Kidney capillary endothelial cell (primary cell): ENCODE data around the gene IFNK.
A peak's percentile ranks its signal among the peaks of the same experiment; 100 is the strongest.

Experiments used
- DNase-seq: peaks from one replicate; pipeline ENCODE4 v3.0.0-alpha.2; 2018; ENCODE audit warnings: low spot score

IFNK gene

DNA sequence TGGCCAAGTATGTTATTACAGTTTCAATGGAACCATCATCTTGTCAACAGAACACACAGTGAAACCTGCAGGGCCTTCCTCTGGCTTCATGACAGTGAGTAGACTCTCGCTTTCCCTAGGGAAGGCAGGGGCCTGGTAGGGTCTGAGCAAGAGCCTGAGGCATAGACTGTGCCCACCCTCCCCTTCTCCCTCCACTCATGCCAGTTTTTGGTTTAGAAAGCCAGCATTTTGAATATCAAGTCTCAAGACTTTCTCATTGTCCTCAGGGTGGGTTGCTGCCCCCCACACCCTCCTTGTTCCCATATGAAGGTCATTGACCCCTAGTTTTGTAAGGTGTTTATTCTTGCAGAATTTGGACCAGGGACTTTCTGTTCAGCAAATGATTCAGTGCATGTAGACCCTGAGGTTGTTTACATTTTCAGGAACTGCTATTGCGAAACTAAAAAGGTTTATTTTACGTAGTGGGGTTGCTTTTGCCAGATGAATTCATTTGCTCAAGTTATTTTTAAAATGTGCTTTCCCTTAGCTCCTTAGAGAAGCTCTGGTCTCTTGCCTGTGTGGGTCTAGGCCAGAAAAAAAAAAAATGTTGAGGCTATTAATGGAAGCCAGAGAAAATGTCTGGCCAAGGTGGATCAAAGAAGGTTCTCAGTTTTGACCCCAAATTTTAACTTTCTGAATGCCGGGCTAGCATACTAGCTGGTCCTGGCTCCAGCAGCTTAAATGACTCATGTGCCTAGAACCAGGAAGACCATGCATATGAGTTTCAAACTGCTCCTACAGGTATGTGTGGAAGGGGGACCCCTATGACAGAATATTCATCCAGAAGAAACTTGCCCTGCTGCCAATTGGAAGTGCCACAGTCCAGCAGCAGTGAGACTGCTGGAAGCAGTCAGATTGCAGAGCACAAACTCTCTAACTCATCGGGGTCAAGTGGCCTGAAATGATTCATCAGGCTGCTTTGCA, 15.7 kb downstream of the IFNK start:
- DNase-seq = no peak

DNA sequence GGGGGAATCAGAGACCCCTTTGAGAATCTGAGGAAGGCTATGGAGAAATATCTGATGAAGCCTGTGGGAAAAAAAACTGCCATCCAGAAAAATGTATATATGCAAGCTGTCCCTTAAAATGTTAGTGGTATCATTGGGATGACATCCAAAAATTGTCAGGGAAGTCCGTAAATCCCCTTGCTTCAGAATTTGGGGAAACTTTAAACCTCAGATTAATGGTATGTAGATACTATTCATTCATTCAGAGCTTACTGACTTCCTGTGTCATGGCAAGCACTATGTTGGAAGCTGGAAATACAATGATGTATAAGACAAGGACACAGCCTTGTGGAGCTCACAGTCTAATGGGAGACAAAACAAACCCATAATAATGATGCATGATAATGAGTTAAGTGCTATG, 16.4 kb downstream of the IFNK start:
- no peak for DNase-seq

DNA sequence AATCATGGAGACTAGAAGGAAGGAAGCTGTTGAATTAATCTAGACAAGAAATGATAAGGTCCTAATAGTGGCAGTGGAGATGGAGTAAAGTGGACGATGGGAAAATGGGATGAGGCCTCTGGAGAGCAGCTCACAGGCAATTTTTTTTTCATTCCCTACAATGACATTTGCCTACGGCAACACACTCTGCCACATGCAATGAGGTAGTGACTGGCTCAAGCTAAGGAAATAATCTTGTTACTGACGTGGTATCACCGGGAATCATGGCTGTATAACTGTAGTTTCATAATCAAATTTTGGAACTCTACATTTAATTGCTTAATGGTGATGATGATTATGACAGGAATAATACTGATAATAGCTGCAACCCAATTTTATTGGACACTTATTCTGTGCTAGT, 17.6 kb downstream of the IFNK start:
- DNase-seq = no peak

DNA sequence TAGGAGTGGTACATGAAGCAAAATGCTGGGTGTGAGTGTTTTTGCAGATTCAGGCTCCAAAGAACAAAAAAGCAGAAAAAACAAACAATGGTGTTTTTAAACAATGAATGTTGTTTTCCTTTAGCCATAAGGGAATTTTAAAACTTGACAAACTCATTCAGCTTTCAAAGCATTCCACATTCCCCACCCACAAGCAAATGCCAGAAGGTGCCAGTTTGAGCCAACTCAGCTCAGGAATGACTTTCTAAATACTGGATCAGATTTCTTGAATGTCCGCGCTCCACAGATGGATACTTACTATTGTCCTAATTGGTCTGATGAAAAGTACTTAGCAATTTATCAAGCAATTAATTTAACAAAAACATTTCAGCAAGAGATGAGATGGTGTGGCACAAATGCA, 18.4 kb downstream of the IFNK start:
- no peak for DNase-seq

DNA sequence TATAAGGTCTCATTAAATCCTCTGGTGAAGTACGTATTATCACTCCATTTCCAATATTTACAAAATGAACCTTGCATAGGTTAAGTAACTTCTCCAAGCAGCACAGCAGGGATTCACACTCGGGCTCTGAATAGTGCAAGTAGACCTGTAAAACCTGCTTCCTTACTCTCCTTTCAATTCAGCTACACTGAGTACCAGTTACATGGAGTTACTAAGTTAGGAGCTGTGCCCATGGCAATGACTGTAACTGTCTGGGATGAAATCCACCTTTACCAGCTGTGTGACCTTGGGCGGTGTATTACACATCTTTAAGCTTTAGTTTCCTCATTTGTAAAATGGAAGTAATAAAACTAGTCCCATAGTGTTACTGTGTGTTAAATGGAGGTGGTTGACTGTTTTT, 21.4 kb downstream of the IFNK start:
- no peak for DNase-seq

DNA sequence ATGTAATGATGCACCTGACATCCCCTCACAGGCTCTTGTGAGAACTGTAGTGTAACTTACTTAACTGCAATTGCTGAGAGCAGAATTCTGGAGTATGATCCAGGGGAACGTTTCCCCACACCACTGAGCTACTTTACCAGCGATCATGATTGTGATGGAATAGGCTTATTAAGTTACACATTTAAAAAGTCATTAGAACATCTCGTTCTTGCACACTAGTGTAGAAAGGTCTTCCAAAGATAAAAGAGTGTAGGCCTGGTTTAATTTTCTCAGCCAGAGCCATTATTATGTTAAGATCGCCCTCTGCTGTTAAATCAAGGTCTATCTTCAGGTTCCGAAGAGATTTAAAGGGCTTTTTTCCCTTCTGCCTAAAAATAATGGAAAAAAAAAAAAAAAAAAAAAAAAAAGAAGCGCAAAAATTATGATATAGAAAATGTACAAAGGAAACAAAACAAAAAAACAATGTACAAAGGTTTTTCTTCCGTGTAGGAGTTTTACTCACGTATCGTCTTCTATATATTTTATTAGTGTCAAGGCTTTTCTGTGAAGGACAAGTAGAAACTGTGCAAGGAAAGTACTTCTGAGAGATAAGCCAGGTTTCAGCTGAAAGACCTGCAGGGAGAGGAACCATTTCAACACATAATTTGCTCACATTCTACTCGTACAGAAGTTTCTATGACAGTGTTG, 24.1 kb downstream of the IFNK start:
- peak; percentile 17 for DNase-seq

DNA sequence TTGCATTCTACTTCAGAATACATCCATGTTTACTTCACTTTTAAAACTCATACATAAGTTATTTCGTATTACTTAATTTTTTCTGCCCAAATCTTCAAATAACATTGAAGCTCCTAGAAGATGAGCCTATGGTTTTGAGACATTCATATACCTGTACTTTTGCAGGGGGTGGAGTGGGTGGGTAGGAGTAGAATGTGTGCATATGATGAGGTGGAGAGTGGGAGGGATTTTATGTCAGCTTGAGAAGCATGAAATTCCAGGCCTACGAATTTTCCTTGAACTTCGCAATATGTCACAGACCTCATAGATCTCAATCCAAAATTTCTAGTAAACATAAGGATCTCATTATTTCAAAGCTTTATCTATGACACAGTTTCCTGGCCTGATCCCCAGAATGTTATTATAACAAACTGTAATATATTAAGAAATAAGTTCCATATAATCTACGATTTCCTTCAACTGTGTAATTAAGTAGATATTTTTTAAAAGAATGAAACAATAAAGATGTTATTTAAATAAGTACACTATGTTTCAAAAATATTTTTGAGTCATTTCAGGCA, 25.2 kb downstream of the IFNK start:
- no peak for DNase-seq

DNA sequence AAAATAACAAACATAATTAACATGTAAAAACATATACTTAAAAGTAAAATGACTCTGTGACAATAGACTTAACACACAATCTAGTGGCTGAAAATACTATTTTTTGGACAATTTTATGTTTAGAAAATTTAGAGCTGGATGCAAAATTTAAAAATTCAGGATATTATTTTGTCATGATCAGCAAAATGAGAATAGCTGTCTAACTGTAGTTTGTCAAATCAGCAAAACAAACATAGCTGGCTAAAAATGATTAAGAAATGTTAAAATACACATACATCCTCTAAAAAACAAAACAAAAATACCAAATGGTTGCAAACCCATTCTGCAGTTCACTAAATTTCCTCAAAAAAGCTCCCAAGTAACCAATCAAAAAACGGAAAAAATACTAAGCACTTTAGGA, 30.6 kb downstream of the IFNK start:
- DNase-seq = no peak

DNA sequence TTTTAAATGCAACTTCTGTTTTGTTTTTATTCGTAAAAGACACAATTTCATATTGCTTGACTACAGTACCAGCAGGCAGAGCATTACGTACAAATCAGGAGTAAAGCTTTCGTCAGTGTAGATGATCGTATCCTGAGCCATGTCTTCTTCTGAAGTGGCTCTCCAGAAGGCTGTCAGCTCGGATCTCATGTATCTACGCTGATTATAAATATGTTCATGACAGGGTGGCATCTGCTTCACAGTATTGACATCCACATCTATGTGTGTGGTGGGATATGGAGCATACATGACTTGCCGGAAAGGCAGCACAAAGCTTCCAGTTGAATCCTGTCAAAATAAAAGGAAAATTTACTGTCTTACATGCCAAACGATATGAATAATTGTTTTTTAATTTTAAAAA, 32.4 kb downstream of the IFNK start:
- DNase-seq = no peak

DNA sequence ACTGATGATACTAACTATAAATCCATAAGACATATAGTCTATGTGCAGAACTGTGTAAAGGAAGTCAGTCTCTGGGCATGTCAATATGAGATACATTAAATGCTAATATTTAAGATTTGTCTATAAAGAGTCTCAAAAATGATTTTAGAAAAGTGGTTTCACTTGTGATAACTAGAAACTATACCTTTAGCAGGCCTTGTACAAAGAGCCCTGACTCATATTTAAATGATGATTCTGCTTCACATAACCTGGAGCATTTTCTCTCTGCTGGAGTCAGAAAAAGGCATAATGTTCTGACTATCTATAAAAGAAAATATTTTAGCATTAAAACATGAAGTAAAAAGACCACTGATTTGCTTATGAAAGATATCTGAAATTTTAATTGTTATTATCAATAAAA, 34.2 kb downstream of the IFNK start:
- DNase-seq = no peak

DNA sequence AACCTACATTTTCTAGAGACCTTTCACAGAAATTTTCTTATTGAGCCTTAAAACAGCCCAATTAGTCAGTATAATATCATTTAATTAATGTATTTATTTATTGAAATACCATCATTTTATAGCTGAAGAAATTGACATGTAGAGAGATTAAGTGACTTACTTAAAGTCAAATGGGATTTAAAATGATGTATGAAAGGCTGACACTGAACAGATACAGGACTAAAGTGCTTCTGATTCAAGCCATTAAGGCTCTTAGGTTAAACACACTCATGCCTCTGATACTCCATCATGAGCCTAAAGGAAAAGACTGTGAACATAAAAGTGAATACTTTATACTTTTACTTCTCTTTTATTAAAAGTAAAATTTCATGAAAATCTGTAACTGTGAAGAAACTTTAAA, 36.4 kb downstream of the IFNK start:
- no peak for DNase-seq

DNA sequence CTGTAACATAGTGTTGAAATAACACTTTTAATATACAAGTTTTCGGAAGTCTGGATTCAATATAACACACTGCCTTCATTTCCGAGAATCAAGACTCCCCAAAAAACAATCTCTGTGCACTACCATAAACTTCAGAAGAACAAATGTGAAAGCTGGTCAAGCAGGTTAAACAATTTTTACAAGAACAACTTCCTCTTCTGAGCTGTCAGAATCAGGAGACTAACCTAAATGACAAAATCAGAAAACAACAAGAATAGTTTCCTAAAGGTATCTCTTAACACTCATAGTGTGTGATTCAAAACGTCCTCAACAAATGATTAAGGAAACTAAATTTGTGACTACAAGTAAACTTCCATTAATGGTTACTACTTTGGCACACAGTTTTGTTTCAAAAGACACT, 37.6 kb downstream of the IFNK start:
- DNase-seq = no peak

DNA sequence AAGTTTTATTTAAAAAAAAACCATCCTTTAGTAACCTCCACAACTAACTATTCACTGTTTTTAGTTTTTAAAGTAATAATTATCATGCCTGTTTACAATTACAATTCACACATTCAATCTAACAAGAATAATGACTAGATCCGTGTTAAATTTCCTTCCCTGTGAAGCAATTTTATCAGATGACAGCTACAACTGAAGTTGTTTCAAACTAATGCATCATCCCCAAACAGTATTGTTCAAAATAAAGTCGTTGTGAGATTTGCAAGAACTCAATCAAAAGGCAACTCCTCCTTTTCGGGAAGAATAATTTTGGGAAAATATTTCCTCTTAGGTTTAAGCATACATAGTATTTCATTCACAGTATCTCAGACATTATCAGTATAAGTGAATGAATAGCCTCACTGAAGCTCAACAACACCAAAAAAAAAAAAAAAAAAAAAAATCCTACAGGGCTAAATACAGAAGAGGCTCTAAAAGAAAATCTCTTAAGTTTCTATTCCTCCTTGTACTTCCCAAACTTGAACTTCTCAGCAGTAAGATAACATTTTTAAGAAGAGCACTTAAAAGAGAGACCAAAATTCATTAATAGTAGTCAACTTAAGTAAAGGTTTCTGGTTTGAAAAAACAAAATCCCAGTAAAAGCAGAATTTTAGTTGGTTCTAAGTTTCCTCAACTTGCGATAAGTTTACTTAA, 39.8 kb downstream of the IFNK start:
- no peak for DNase-seq

DNA sequence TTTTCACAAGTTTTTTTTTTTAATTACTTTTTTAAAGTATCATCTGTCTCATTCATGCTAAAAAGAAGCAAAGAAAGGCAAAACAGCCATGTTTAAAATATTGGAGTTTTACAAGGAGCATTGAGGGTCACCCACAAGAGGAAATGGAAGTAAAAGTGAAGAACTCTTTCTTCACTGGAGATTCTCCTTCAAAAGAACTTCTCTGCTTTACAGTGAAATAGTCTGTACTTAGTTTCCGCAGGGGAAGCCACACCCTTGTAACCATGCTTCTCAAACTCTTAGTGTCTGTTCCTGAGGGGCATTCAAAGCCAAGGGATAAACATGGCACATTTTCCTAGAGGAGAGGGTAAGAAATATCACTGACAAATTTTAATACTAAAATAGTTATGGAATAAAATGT, 40.6 kb downstream of the IFNK start:
- DNase-seq = no peak

DNA sequence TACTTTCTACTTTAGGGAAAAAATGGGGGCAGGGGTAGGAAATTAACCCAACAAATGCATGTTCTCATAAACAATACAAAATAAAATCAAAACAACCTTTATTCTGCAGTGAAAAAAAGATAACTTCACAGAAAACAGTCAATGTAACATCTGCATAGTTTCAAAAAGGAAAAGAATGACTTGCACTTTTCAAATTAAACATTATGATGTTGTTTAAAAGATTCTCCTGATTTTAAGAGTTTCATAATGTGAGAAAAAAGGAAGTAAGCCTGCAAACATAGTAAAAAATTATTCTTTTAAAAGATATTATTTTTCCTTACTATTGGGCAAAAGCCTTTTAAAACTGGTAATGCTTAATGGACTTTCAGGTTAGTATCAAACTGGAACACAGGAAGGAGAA, 41.6 kb downstream of the IFNK start:
- DNase-seq = no peak

DNA sequence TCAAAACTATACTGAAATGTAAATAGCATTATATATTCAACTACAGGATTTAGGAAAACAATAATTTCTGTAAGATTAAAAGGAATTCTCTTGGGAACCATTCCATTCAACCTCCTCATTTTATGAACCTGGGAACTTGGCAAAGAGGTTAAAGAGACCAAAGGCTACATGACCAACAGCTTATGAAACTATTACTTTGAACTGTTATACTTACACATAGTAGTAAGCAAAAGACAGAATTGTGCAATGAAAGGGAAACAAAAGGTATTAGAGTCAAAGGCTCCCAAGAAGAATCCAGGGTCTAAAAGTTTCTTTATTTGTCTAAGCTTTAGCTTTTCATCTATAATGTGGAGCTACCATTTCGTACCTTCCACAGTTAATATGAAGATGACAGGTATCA, 42.0 kb downstream of the IFNK start:
- DNase-seq = no peak

DNA sequence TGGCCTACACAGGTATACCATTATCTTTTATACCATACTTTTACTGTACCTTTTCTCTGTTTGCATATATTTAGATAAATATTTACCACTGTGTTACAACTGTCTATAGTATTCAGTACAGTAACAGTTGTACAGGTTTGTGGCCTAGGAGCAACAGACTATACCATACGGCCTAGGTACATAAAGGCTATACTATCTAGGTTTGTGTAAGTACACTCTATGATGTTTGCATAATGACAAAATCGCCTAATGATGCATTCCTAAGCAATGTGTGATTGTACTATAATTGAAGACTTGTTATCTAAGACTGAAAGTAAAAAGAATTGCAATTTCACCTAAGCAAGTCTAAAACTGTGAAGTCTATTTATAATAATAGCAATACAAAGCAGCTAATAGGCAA, 45.3 kb downstream of the IFNK start:
- DNase-seq = no peak

DNA sequence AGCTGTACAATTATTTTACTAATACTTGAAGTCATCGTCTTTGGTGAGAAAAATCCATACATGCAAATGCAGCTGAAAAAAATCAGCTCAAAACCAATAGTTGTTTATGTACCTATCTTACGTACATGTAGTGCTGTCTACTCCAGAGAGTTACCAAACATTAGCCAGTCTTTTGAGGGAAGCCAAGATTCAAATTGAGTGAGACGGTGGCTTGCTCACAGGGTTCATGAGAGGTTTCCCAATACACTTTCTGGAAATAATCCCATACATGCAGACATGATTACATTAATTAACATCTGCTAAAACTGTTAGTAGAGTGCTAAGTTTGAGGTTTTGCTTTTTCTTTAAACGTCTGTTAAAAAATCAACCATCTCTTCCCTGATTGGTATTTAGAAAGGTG, 46.9 kb downstream of the IFNK start:
- DNase-seq = no peak

DNA sequence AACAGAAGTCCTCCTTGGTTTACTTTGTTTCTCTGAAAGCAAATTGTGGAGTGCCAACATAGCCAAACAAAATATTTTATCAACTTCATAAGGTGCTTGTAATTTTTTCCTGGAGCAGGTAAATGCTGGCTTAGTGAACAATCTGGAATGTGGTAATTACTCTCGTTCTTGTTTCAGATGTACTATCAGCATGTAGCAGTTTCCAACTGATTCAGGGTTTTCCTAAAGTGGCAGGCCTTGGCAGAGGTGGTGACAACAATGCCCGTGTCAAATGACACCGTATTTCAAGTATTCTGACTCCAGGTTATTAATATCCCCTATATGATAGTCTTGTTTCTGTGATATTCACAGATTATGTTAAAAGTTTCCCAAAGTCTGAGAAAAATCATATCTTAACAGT, 48.0 kb downstream of the IFNK start:
- no peak for DNase-seq

DNA sequence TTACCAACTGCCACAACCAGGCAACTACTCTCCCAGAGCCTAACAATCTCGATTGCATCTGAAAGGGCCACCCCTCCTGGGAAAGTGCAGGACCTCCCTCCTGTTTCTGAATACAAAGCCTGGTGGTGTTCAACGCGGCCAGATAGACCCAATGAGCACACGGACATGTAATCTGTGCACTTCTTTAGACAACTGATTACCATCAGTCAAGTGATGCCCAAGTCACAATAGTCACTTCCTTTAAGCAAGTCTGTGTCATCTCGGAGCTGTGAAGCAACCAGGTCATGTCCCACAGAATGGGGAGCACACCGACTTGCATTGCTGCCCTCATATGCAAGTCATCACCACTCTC, 48.5 kb downstream of the IFNK start:
- DNase-seq = peak; percentile 69

DNA sequence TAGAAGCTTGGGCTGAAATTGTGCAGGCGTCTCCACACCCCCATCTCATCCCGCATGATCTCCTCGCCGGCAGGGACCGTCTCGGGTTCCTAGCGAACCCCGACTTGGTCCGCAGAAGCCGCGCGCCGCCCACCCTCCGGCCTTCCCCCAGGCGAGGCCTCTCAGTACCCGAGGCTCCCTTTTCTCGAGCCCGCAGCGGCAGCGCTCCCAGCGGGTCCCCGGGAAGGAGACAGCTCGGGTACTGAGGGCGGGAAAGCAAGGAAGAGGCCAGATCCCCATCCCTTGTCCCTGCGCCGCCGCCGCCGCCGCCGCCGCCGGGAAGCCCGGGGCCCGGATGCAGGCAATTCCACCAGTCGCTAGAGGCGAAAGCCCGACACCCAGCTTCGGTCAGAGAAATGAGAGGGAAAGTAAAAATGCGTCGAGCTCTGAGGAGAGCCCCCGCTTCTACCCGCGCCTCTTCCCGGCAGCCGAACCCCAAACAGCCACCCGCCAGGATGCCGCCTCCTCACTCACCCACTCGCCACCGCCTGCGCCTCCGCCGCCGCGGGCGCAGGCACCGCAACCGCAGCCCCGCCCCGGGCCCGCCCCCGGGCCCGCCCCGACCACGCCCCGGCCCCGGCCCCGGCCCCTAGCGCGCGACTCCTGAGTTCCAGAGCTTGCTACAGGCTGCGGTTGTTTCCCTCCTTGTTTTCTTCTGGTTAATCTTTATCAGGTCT, 49.0 kb downstream of the IFNK start, which contains the start of gene C9orf72:
TSS of gene C9orf72 (minus strand) at position 564 of the 716 bp plus-strand sequence. CDS start 6,361 bp downstream, outside the sequence.
- peak; percentile 43 for DNase-seq
